Aorta (tissue), 5 donors: ENCODE measurements around the gene PAIP2B. TPM values are rescaled to one million over a fixed set of nuclear protein-coding genes. Genes with fewer than 3 reads are reported as not detected.

ENCODE experiments used
- ATAC-seq: fragments of 200-7000 bp; cut with Tn5 transposase; one replicate; pipeline ENCODE4 v1.9.1; 2022; ENCODE audit warnings: moderate library complexity; ENCODE audit not compliant: low FRiP score
- DNase-seq, 2 donors: peaks; one replicate each; pipeline ENCODE4 v3.0.0-alpha.2; 2020
- H3K27ac ChIP-seq, 2 donors: one replicate each; pipeline ENCODE4 v1.5.1; 2013; ENCODE audit warnings: low read length in 2 of 2, mild to moderate bottlenecking in 2 of 2, moderate library complexity in 2 of 2, control low read depth in 1 of 2, inconsistent platforms in 1 of 2, low read depth in 1 of 2
- H3K27me3 ChIP-seq, 2 donors: one replicate each; pipeline ENCODE4 v1.6.1; 2013; ENCODE audit warnings: control low read depth in 1 of 2, low read length in 1 of 2, mild to moderate bottlenecking in 1 of 2, moderate library complexity in 1 of 2; ENCODE audit not compliant: insufficient read depth in 2 of 2, control insufficient read depth in 1 of 2
- H3K36me3 ChIP-seq, 2 donors: one replicate each; pipeline ENCODE4 v1.6.1; 2013; ENCODE audit warnings: control low read depth in 1 of 2, low read length in 1 of 2, mild to moderate bottlenecking in 1 of 2; ENCODE audit not compliant: insufficient read depth in 2 of 2, control insufficient read depth in 1 of 2
- H3K4me1 ChIP-seq, 2 donors: one replicate each; pipeline ENCODE4 v1.6.1; 2013; ENCODE audit warnings: low read length in 2 of 2, control low read depth in 1 of 2, mild to moderate bottlenecking in 1 of 2, moderate library complexity in 1 of 2; ENCODE audit not compliant: insufficient read depth in 2 of 2, control insufficient read depth in 1 of 2
- H3K4me3 ChIP-seq, 2 donors: one replicate each; pipeline ENCODE4 v1.5.1; 2013; ENCODE audit warnings: low read length in 2 of 2, control low read depth in 1 of 2, mild to moderate bottlenecking in 1 of 2
- H3K9me3 ChIP-seq: one replicate; pipeline ENCODE4 v1.6.1; 2013; ENCODE audit warnings: mild to moderate bottlenecking, low read length; ENCODE audit not compliant: control insufficient read depth
- WGBS, 2 donors: extraction: QIAGEN DNeasy Blood & Tissue Kit; methylation state at CpG; one replicate each; pipeline ENCODE4 v1.1.7; 2013; 5-methylcytosine and 5-hydroxymethylcytosine counted together
- intact Hi-C, 2 donors: fragments of 100-400 bp; cut with DNase I; formaldehyde crosslinking; loops; one replicate each; pipeline versions ENCODE4 v1.14.2 to v1.15.0; 2022
- long read RNA-seq, 2 donors: library from polyadenylated mRNA; unstranded; transcript quantifications; one replicate each; pipeline ENCODE4 v2.0.0, GENCODE V29; 2020 to 2021
- polyA plus RNA-seq, 2 donors: library from polyadenylated mRNA; stranded (reverse); fragments of 200-250 nt; gene quantifications; one replicate each; pipeline ENCODE4 v1.2.3, GENCODE V29; 2013
- total RNA-seq, 2 donors: library from RNA; stranded (reverse); fragmentation: NEBNext Ultra II Directional; extraction: Animal tissue kit (Norgen Biotek cat#: 25700); gene quantifications; one replicate each; pipeline ENCODE4 v1.2.1, GENCODE V29; 2021
- donor health status: healthy with polysubstance abuse.
- donor health status: Bipolar disorder and iron deficiency.
- donor health status: DM: no; HTN: no; CAD: no.
- donor health status: DM: no; HTN: no; CAD: no.
- donor health status: DM: yes; HTN: yes; CAD: no.

PAIP2B gene
- total RNA-seq (1 to 10 TPM; 4.9 to 5.4 TPM), polyA plus RNA-seq (1 to 10 TPM; 1.3 to 4.1 TPM)
- long read RNA-seq, donor 1, full-length matches to known transcripts: 1 of 3 reads
- long read RNA-seq, donor 1, partial matches to known transcripts: 0 of 3 reads
- long read RNA-seq, donor 1, other reads (novel, unspliced or antisense): 2 of 3 reads
- long read RNA-seq, donor 2: 0 reads

- peak within 1 kb of the TSS; percentile 40 to 43 for H3K27ac ChIP-seq
- H3K27me3 ChIP-seq: no peaks in the 10 kb centered on the region
- DNase-seq (peak; percentile 98), ATAC-seq (peak; percentile 98)
- H3K9me3 ChIP-seq: no peaks in the 10 kb centered on the region
- intact Hi-C loops: loop anchor here in 1 of 2 donors (2.0 to 10.0 kb wide), 3 partner anchors 50 to 108 kb away; partner anchors contain the start of genes MCEE, MPHOSPH10 and ZNF638
- H3K36me3 ChIP-seq: no peaks in the 10 kb centered on the region
- no peaks in the 10 kb centered on the region for H3K4me1 ChIP-seq
- 0 to 1% methylated on average over 30 of the region's 30 CpGs for WGBS, 2 donors
- peak within 1 kb of the TSS; percentile 61 to 76 for H3K4me3 ChIP-seq
These were observed at the start of gene PAIP2B for GRCh38 chr2:71226965-71227560. Gene PAIP2B (minus strand): TSS chr2:71227103. CDS start chr2:71202589, 24,514 bp downstream.

DNA sequence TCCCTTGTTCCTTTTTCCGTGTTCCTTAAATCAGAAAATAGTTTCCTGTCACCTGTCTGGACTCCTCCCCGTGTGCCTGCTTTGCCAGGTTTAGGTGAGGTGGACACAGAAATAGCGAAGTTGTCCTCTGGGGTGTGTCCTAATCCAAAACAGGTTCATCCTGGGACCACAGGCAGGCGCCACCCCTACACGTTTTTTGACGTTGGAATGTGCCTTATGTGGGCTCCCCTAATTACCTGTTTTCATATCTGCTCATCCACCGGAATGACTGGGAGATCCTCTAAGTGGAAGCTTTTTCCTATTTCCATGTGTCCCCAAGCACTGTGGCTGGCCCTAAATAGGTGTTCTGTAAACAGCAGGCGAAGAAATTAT is 49.0 kb upstream of the PAIP2B start:
- Histone ChIP-seq H3K4me3 (peak overlapping the region in 1 of 2 donors; percentile 5), H3K27ac (no peak overlapping the region), H3K4me1 (peaks cover 0 to 2% of the 10 kb centered on the region in 2 donors), H3K27me3 (no peaks in the 10 kb centered on the region), H3K36me3 (no peaks in the 10 kb centered on the region), H3K9me3 (no peaks in the 10 kb centered on the region)
- 42 to 46% methylated on average over 8 of the region's 8 CpGs for WGBS, 2 donors
- DNase-seq (no peak), ATAC-seq (no peak)
- intact Hi-C loops: loop anchor here in 1 of 2 donors (2.0 kb wide), 1 partner anchor 49 kb away; the partner anchor contains the start of gene PAIP2B

DNA sequence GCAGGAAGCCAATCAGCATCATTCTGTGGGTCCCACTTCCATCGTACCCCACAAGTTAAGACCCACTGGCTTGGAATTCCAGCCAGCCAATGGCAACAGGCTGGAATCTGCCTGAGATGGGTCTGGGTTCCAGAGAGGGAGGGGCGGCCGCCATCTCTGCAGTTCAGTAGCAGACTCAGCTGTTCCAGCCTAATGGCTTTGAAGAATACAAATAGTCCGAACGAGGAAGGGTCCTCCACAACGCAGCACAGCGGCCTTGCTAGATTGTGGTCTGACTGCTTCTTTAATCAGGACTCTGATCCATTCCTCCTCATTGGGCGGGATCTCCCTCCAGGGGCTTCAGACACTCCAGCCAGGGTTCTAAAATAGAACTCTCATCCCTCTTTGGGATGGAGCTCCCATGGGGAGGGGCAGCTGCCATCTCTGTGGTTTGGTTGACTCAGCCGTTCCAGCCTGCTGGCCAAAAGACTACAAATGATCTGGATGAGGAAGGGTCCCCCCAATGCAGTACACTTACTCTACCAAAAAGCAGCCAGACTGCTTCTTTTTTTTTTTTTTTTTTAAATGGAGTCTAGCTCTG is 42.7 kb upstream of the PAIP2B start:
- Histone ChIP-seq H3K27ac (no peak overlapping the region), H3K9me3 (no peaks in the 10 kb centered on the region), H3K36me3 (no peaks in the 10 kb centered on the region), H3K27me3 (no peaks in the 10 kb centered on the region), H3K4me1 (no peaks in the 10 kb centered on the region), H3K4me3 (no peak overlapping the region)
- no peak for DNase-seq
- 84 to 85% methylated on average over 9 of the region's 9 CpGs for WGBS, 2 donors
- intact Hi-C loops: no loop called here
- no peak for ATAC-seq

DNA sequence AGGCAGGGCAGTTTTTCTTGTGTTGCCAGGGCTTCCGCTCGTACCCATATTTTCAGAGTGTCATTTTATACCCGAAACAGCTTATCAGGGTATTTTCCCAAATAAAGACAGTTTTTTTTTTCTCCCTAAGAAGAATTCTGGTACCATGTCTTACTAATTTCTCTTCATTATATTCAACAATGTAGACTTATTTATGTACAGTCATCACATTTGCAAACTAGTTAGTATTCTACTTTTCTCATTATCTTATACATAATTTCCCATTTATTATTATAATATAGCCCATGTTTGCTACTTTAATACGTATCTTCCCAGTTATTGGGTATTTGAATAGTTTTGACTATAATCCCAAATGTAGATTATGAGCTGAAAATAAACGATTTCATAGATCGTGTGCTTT is 36.5 kb upstream of the PAIP2B start:
- no peak for DNase-seq
- WGBS, 2 donors: 73 to 77% methylated on average over 6 of the region's 6 CpGs
- intact Hi-C loops: no loop called here
- Histone ChIP-seq H3K9me3 (no peaks in the 10 kb centered on the region), H3K27me3 (peaks cover 0 to 1% of the 10 kb centered on the region in 2 donors), H3K36me3 (no peaks in the 10 kb centered on the region), H3K4me1 (no peaks in the 10 kb centered on the region), H3K4me3 (no peak overlapping the region), H3K27ac (no peak overlapping the region)
- ATAC-seq: no peak

DNA sequence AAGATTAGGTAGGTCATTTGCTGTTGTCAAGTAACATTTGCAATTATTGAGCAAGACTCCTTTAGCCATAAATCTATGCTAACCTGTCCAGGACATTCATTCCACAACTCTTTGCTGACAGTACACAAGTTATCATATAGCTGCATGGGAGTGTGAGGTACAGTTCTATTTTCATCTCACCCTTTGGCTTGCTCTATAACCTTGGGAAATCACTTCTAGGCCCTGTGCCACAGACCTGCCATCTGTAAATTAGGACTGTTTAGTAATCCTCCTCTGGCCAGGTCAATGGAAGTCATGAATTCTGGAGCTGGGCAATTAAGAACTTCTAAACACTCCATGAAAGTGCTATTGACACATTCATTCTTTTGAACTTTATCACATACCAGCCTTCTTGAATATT is 34.6 kb upstream of the PAIP2B start:
- Histone ChIP-seq H3K9me3 (no peaks in the 10 kb centered on the region), H3K36me3 (no peaks in the 10 kb centered on the region), H3K4me1 (no peaks in the 10 kb centered on the region), H3K4me3 (no peak overlapping the region), H3K27me3 (peaks cover 0 to 1% of the 10 kb centered on the region in 2 donors), H3K27ac (no peak overlapping the region)
- intact Hi-C loops: no loop called here
- no peak for DNase-seq
- no peak for ATAC-seq

DNA sequence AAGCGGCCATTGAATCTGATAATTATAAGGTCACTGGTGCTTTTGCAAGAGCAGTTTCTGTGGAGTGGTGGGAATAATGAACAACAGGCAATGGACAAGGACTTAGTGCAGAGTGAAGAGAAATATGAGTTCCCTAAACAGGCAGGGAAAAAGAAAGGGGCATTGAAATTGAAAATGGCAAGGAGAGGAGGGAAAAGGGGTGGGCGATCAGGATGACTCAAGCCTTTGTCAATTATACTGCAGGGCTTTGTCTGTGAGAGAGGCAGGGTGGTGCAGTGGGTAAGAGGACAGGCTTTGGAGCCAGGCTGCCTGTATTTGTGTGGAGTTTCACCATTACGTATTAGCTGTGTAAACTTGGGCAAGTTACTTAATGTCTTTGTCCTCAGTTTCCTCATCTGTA is 29.5 kb upstream of the PAIP2B start:
- H3K9me3 ChIP-seq: no peaks in the 10 kb centered on the region
- H3K27ac ChIP-seq: no peak overlapping the region
- no peaks in the 10 kb centered on the region for H3K4me1 ChIP-seq
- H3K36me3 ChIP-seq: no peaks in the 10 kb centered on the region
- 70 to 79% methylated on average over 3 of the region's 3 CpGs for WGBS, 2 donors
- DNase-seq: no peak
- no peak for ATAC-seq
- H3K4me3 ChIP-seq: no peak overlapping the region
- intact Hi-C loops: no loop called here
- H3K27me3 ChIP-seq: peaks cover 0 to 1% of the 10 kb centered on the region in 2 donors

DNA sequence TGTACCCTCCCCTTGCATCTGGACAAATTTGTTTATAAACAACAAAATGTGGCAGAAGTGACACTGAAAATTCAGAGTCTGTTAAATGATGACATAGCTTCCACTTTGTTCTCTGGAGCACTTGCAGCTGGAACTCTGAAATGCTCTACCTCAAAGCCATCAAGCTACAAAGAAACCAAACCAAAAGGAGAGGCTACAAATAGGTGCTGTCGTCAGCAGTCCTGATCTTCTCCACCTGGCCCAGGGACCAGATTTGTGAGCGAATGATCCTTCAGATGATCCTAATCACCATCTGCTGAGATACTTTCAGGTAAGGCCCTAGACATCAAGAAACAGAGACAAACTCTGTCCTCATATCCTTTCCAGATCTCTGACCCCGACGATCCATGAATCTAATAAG is 27.9 kb upstream of the PAIP2B start:
- Histone ChIP-seq H3K36me3 (no peaks in the 10 kb centered on the region), H3K27me3 (peaks cover 0 to 1% of the 10 kb centered on the region in 2 donors), H3K4me3 (no peak overlapping the region), H3K9me3 (peaks cover 3% of the 10 kb centered on the region), H3K4me1 (no peaks in the 10 kb centered on the region), H3K27ac (no peak overlapping the region)
- ATAC-seq: no peak
- intact Hi-C loops: no loop called here
- 90 to 92% methylated on average over 4 of the region's 4 CpGs for WGBS, 2 donors
- no peak for DNase-seq

- intact Hi-C loops: no loop called here
- H3K9me3 ChIP-seq: peaks cover 3% of the 10 kb centered on the region
- no peaks in the 10 kb centered on the region for H3K4me1 ChIP-seq
- H3K27ac ChIP-seq: no peak overlapping the region
- WGBS, 2 donors: 90% methylated on average over 3 of the region's 3 CpGs
- no peaks in the 10 kb centered on the region for H3K27me3 ChIP-seq
- H3K4me3 ChIP-seq: no peak overlapping the region
- no peak for ATAC-seq
- no peak for DNase-seq
- no peaks in the 10 kb centered on the region for H3K36me3 ChIP-seq
These were observed 27.2 kb upstream of the PAIP2B start for GRCh38 chr2:71254078-71254477.

DNA sequence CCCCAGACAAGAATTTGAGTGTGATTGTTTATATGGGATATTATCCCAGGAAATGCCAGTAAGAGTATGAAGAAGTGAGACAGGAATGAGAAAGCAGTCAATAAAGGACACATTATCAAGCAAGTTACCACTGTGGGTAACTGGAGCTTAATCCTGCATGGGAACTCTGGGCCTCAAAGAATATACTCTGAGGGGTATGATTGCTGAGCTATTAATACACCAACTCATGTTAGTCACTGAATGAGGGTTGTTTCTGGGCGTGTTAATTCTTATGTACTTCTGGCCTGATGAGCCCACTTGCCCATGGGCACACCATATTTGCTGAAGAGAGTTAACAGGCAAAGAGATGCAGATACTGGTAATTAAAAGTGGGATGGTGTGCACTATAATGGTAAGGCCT is 26.6 kb upstream of the PAIP2B start:
- DNase-seq (no peak), ATAC-seq (no peak)
- no peaks in the 10 kb centered on the region for H3K4me1 ChIP-seq
- H3K27me3 ChIP-seq: no peaks in the 10 kb centered on the region
- WGBS, 2 donors: 38 to 71% methylated on average over 1 of the region's 1 CpG
- intact Hi-C loops: no loop called here
- H3K9me3 ChIP-seq: peaks cover 3% of the 10 kb centered on the region
- no peak overlapping the region for H3K4me3 ChIP-seq
- H3K36me3 ChIP-seq: no peaks in the 10 kb centered on the region
- no peak overlapping the region for H3K27ac ChIP-seq
